ENCODE results near the gene IL18. TPM values are rescaled to one million over a fixed set of nuclear protein-coding genes. Genes with fewer than 3 reads are reported as not detected.

The IL18 gene
- total RNA-seq, 4 donors from 2014 or later = 5.8 to 7.9 (median 6.8) TPM

DNA sequence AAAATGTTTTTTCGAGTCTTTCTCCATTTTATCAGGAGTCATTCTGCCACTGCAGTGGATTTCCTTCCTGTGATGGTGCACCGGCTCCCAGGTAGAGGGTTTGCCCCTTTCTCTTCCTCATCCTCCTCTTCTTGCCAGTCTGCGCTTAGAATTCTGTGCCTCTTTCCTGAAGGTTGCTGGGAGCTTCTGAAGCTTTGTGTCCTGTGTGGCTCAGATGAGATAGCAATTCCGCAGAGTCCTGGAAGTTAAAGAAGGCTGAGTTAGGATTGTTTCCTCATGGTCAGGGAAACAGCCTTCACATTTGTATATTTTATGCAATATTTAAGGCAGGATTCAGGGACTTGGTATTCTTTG is 11.7 kb upstream of the IL18 start:
- H3K9me3 ChIP-seq = no peaks in the 10 kb centered on the region
- 11% methylated on average over 4 of the region's 4 CpGs for WGBS
- peak overlapping the region; percentile 43 to 50 (median 46) for H3K4me3 ChIP-seq
- no peaks in the 10 kb centered on the region for H3K27me3 ChIP-seq
- intact Hi-C loops (cut with DNase I) = loop anchor here (2.0 kb wide), 1 partner anchor 61 kb away; no protein-coding TSS in a partner anchor
- peaks cover 0 to 3% (median 0%) of the 10 kb centered on the region in 4 donors for H3K36me3 ChIP-seq
- TF ChIP-seq POLR2A (IDR thresholded peaks at IDR 0.05; ENCODE audit: low read depth) = no peak
- no peak for TF ChIP-seq EP300 (IDR thresholded peaks at IDR 0.05)
- peak in 1 of 2 donors; percentile 31 for TF ChIP-seq POLR2AphosphoS5 (IDR thresholded peaks at IDR 0.05)
- TF ChIP-seq, protein P1, sequence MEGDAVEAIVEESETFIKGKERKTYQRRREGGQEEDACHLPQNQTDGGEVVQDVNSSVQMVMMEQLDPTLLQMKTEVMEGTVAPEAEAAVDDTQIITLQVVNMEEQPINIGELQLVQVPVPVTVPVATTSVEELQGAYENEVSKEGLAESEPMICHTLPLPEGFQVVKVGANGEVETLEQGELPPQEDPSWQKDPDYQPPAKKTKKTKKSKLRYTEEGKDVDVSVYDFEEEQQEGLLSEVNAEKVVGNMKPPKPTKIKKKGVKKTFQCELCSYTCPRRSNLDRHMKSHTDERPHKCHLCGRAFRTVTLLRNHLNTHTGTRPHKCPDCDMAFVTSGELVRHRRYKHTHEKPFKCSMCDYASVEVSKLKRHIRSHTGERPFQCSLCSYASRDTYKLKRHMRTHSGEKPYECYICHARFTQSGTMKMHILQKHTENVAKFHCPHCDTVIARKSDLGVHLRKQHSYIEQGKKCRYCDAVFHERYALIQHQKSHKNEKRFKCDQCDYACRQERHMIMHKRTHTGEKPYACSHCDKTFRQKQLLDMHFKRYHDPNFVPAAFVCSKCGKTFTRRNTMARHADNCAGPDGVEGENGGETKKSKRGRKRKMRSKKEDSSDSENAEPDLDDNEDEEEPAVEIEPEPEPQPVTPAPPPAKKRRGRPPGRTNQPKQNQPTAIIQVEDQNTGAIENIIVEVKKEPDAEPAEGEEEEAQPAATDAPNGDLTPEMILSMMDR (IDR thresholded peaks at IDR 0.05) = no peak
- peaks cover 3 to 31% (median 27%) of the 10 kb centered on the region in 4 donors for H3K4me1 ChIP-seq
- peak overlapping the region; percentile 68 to 80 (median 76) for H3K27ac ChIP-seq (replicated peaks in 1 of 4)
- no peak for DNase-seq (ENCODE audit: extremely low spot score)

DNA sequence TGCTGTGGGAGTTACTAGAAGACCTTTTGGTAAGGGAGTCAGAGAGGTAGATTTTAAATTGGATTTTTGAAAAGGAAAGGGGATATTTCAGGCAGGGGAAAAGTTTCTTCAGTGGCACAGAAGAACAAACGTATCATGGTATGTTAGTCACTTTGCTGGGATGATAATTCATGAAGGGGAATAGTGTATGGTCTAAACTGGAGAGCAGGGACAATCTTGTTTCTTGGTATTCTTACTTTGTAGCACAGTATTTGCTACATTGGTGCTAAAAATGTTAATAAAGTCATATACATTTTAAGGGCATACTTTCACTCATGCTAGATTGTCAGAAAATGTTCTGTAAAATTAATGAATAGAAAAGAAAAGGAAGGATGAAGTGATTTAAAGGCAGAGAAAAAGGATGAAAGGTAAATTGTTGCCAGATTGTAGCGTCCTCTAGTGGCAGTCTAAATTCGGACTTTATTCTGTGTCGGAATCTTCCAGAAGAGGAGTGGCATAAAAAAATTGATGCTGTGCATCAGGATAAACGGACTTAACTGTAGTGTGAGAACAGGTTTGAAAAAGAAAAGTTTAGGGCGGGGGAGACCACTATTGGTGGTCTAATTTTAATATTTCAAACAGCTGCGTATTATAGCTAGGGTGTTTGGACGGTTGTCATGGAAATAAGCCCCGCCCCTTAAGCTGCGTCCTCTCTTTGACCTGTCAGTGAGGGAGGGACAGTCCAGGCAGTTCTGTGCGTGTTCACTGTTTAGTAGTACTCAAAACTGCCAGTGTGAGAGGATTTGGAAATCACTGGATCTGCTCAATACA is 11.1 kb upstream of the IL18 start, which contains the start of gene BCO2:
BCO2 (plus strand) TSS at position 724 of the 810 bp plus-strand sequence. CDS start 90 bp downstream, outside the sequence.
- peak; percentile 96 for DNase-seq (ENCODE audit: extremely low spot score)
- TF ChIP-seq POLR2AphosphoS5 (IDR thresholded peaks at IDR 0.05) (peak; percentile 47 to 53), EP300 (IDR thresholded peaks at IDR 0.05) (no peak), POLR2A (IDR thresholded peaks at IDR 0.05; ENCODE audit: low read depth) (no peak)
- TF ChIP-seq, protein P1 (IDR thresholded peaks at IDR 0.05) = peak; percentile 80 to 90 (median 88)
- Histone ChIP-seq H3K9me3 (no peaks in the 10 kb centered on the region), H3K4me3 (peak within 1 kb of the TSS; percentile 43 to 50 (median 46)), H3K4me1 (peaks cover 3 to 31% (median 27%) of the 10 kb centered on the region in 4 donors), H3K27me3 (no peaks in the 10 kb centered on the region), H3K27ac (replicated peaks in 1 of 4) (peak within 1 kb of the TSS; percentile 68 to 80 (median 76)), H3K36me3 (peaks cover 0 to 3% (median 0%) of the 10 kb centered on the region in 4 donors)
- 2% methylated on average over 11 of the region's 11 CpGs for WGBS
- intact Hi-C loops (cut with DNase I) = loop anchor here (2.0 kb wide), 1 partner anchor 60 kb away; no protein-coding TSS in a partner anchor

DNA sequence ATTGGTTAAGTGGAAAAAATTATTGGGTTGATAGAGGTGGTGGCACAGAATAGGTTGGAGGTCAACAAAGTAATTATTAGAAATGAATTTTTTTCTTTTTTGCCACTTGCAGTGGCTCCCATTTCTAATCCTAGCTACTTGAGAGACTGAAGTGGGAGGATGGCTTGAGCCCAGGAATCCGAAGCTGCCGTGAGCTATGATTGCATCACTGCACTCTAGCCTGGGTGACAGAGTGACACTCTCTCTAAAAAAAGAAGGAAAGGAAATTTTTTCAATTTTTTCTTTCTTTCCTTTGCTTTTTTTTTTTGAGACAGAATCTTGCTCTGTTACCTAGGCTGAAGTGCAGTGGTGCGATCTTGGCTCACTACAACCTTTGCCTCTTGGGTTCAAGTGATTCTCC is 9.3 kb upstream of the IL18 start:
- Histone ChIP-seq H3K36me3 (no peaks in the 10 kb centered on the region), H3K4me1 (peaks cover 3 to 31% (median 27%) of the 10 kb centered on the region in 4 donors), H3K9me3 (no peaks in the 10 kb centered on the region), H3K4me3 (no peak overlapping the region), H3K27ac (replicated peaks in 1 of 4) (no peak overlapping the region), H3K27me3 (no peaks in the 10 kb centered on the region)
- DNase-seq (ENCODE audit: extremely low spot score) = no peak
- TF ChIP-seq EP300 (IDR thresholded peaks at IDR 0.05) (no peak), POLR2AphosphoS5 (IDR thresholded peaks at IDR 0.05) (no peak), POLR2A (IDR thresholded peaks at IDR 0.05; ENCODE audit: low read depth) (no peak)
- TF ChIP-seq, protein P1 (IDR thresholded peaks at IDR 0.05) = no peak
- 64% methylated on average over 3 of the region's 3 CpGs for WGBS
- intact Hi-C loops (cut with DNase I) = no loop called here

DNA sequence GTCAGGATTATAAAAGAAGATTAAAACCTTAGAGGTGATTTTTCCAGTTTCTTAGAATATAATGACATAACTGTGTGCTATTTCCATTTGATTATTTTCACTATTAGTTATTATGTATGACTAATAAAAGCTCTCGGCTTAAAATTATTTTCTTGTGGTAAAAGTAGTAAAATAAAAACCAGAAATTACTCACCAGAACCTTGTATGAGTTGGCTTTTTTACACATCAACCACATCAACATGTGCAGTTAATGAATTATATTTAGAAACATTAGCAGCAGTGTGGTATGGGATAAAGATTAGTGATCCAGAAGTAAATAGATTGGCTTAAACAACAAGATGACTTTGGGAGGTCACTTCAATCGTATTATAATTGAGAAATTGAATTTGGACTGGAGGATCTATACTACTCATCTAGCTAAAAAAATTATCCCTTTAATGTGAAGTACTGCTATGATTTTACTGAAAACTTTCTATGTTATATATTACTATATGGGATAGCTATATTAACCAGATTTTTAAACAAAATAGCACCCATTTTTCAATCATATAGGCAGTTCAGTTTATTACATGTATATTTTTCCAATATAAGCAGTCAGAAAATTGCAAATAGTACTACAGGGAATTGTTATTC is 8.6 kb upstream of the IL18 start:
- Histone ChIP-seq H3K4me3 (no peak overlapping the region), H3K27ac (replicated peaks in 1 of 4) (no peak overlapping the region), H3K4me1 (peaks cover 3 to 29% (median 24%) of the 10 kb centered on the region in 4 donors), H3K9me3 (no peaks in the 10 kb centered on the region), H3K27me3 (no peaks in the 10 kb centered on the region), H3K36me3 (no peaks in the 10 kb centered on the region)
- TF ChIP-seq, protein P1 (IDR thresholded peaks at IDR 0.05) = no peak
- no peak for TF ChIP-seq POLR2AphosphoS5 (IDR thresholded peaks at IDR 0.05)
- TF ChIP-seq POLR2A (IDR thresholded peaks at IDR 0.05; ENCODE audit: low read depth) = no peak
- TF ChIP-seq EP300 (IDR thresholded peaks at IDR 0.05) = no peak
- whole genome bisulfite sequencing = 68% methylated on average over 2 of the region's 2 CpGs
- intact Hi-C loops (cut with DNase I) = no loop called here
- no peak for DNase-seq (ENCODE audit: extremely low spot score)

Data from esophagus muscularis mucosa (tissue), 4 donors.